GM10847 (cell line): ENCODE measurements around the gene PPFIA4.

Source experiments
- POLR2A ChIP-seq: IDR thresholded peaks from 2 replicates; pipeline ENCODE4 v1.6.1; 2011; ENCODE audit not compliant: insufficient read length; ENCODE audit errors: extremely low read depth

PPFIA4 gene

DNA sequence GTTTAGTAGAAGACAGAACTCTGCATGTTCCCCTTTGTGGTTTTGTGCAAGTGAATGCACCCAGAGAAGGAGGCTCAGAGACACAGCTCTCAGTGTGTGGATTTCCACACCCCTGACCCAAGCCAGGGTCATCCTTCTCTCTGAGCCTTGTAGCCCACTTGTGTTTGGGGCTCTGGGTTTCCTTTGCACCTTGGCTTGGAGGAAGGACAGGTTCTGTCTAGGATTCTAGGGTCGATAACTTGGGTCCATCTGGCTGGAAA is 32.3 kb downstream of the PPFIA4 start:
- TF ChIP-seq POLR2A = no peak

DNA sequence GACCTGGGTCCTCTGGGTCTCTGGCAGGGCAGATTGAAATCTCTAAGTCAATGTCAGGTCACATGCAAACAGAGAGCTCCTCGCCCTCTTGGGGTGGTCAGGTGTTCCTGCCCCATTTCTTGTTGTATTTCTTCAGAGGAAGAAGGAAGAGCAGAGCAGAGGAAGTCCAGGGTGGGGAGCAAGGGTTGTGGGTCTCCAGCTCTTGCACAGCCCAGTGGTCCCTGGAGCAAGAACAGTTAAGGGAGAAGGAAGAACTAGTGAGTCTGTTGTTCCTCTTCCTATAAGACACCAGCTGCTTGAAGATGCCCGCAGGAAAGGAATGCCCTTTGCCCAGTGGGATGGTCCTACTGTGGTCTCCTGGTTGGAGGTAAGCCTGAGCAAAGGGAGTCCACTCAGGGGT is 33.2 kb downstream of the PPFIA4 start:
- TF ChIP-seq POLR2A = no peak

DNA sequence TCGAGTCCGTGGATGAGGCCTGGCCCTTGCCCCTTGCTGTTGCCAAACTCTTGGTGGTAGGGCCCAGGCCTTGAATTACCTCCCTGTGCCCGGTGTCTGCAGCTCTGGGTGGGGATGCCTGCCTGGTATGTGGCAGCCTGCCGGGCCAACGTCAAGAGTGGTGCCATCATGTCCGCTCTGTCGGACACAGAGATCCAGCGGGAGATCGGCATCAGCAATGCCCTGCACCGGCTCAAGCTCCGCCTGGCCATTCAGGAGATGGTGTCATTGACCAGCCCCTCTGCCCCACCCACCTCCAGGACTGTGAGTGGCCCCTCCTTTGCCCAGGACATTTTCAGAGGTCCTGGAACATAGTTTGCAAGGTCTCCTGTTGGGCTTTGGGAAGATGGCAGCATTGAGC is 33.8 kb downstream of the PPFIA4 start:
- no peak for TF ChIP-seq POLR2A

DNA sequence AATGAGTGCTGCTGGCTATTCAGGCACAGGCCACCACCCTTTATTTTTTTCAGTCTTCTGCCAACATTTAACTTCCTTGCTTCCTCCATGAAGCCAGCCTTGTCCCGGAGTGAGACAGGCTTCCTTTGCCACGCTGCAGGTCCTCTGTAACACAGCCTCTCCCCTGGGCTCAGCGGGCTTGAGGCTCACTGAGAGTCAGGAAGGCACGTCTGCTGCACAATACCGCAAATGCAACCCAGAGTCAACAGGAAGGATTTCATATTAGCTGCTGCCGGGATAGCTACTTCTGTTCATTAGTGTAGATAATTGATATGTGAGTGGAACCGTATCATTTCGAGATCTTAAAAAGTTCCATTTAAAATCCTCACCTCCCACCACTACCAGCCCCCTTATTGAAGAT is 37.0 kb downstream of the PPFIA4 start:
- TF ChIP-seq POLR2A = no peak

DNA sequence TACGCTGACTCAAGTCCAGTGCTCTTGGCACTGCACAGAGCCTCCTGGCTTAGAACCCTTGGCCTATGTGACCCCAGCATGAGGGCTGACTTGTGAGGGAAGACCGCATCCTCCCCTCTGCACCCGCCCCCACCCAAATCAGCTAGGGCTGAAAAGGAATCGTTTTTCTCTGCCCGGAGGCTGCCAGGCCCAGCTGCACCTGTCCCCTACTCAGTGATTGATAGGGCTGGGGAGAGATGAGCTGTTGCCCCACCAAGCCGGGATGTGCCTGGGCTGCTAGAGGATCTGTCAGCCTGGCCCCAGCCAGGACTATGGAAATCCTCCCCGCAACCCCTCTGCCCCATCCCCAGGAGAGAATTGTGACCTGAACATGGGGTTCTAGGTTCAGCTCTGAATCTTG is 38.9 kb downstream of the PPFIA4 start:
- no peak for TF ChIP-seq POLR2A

DNA sequence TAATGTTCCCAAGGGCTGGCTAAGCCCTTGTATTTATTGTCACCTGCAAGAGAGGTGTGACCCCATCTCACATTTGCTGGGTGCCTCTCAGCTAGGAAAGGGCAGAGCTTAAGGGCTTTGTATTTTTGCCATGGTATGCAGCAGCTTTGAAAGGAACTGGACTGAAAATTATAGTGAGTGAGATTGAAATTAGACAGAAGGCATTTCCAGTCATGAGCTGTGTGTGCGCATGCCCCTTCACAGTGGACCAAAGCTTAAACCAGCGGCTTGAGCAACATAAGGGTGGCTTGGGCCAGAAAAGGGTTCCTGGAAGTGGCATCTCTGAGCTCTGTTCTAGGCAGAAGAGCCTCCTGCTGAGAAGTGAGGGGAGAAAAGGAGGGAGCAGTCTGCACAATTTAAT is 39.7 kb downstream of the PPFIA4 start:
- TF ChIP-seq POLR2A = no peak

DNA sequence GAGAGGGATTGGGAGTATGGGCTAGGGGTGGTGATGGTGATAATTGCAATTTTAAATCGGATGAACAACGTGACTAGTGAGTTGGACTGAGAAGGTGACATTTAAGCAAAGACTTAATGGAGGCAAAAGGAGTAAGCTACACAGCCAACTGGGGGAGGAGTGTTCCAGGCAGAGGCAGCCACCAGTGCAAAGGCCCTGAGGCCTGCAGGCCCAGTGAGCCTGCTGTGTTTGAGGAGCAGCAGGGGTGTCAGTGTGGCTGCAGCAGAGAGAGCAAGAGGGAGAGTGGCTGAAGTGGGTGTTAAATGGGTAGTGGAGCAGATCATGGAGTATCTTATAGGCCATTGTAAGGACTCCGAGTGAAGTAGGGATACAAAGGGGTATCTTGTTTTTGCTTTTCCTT is 40.7 kb downstream of the PPFIA4 start:
- no peak for TF ChIP-seq POLR2A

DNA sequence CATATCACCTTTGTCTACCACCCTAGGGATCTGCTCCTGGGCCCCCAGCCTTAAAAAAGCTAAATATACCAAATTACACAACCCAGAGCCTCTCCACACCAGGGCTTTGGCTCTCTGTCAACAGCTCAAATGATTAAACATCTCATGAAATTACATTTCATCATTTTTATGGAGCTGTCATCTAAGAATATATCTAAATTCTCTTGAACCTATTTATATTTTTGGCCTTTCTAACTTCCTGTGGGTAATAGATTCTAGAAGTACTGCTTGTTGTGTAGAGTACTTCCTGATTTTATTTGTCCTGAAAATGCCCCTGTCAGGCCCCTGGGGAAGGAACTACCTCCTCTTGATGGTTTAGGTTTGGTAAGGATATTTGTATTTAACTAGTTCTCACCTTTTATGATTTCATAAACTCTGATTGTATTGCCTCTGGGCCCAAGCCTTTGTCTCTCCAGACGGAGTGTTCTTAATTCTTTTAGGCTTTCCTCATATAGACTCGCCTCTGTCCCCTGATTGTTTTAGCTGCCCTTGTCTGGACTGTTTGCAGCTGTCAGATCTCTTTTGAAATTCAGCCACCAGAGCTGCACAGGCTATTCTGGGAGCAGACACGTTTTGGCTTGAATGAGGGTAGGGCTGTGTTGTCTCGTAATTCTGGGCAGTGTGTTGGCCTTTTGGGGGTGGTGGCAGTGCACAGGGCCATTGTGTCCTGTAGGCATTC is 42.9 kb downstream of the PPFIA4 start:
- TF ChIP-seq POLR2A = no peak

DNA sequence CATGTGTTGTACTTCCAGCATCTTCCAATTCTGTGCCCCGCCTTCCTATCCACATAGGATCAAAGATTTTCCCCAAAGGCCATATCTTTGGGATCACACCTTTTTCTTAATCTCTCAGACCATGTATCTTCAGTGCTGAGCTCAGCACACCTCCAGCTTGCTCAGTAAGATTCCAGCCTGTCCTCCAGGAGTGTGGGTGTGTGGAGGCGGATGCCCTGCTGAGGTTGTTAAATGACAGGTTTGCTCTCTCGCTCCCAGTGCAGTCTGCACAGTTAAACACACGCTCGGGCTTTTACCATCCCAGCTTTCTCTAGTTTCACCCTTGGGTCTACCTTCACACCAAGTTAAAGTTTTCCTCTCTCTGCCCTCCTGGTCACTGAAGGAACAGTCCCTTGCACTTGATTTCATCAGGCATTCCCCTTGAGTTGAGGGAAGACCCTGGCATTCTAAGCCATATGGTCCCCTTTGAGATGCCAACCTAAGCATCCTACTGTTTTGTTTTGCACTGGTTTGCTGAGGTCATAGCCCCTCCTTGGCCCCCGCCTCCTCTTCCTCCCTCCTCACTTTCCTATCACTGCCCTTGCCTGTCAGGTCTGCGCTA is 45.8 kb downstream of the PPFIA4 start:
- no peak for TF ChIP-seq POLR2A

DNA sequence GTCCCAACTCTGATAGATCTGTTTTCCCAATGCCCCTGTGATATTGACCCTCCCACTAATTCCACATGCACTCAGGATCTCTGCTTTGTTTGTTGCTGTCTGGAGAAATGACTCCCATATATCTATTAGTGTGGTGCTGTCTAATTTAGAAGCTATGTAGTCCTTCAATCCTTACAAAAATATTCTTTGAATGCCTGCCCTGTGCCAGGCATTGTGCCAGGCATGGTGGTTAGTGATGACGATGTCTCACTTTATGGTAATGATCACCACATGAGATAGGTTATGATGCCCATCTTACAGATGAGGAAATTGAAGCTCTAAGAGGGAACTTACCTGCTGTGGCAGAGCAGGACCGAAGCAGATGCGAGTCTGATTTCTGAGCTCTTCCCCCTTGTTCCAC is 46.6 kb downstream of the PPFIA4 start:
- TF ChIP-seq POLR2A = no peak

DNA sequence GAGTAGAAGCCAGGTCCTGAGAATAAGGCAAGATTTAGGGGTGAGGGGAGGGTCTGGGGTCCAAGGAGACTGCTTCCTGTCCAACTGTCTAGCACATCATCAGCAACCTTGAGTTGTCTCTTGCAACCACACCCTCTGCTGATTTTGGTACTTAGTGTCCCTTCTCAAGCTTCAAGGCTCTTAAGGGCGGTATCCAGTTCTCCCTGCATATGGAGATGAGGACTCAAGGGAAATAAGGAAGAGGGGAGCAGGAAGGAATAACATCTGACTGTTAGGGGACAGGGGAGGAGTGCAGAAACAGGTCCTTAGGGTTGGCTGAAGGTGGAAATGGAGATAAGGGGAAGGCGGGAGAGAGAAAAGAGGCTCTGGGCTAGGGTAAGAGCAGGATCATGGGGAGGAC is 47.2 kb downstream of the PPFIA4 start:
- TF ChIP-seq POLR2A = no peak

DNA sequence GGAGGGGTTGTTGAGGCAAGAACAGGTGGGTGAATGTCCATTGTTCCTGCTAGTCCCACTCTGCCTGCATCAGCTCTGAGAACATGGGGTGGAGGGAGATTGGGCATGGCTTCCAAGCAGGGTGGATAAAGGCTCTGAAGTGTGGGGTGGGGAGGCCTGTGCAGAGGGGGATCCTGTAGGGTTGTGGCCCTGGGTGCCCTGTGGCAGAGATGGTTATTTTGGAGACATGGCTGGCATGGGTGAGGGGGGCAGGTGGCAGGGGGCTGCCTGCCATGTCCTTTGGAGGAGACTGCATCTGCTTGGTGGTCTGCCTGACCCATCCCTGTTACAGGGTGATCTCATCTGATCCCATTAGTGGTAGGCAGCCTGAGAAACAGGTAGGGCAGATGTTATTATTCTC is 48.3 kb downstream of the PPFIA4 start:
- TF ChIP-seq POLR2A = no peak

DNA sequence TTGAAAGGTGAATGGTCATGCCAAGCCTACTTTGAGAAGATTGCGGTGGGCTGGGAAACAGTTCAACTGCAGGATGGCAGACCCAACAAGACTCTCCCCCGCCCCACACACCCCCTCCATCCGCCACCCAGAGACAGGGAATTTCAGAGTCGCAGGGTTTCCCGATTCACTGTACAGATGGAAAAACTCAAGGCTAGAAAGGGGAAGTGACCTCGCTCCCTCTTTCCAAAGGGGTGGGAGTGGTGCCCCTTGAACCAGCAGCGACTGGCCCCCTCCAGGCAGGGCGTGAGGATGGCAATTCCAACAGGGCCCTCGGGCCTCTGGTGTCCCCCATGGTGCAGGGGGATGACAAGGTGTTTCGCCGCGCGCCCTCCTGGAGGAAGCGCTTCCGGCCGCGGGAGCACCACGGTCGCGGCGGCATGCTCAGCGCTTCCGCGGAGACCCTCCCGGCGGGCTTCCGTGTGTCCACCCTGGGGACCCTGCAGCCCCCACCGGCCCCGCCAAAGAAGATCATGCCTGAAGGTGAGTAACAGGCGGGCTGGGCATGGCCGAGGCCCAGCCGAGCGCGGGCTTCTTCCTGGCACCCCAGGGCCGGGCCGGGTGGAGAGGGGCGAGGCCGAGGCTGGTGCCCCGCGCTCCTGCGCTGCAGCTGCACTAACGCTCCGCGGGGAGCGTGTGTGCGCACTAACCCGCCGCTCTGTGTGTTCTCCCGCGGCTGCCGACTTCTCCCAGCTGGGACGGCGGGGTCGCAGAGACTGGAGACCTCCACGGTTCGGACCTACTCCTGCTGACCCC is 49.1 kb downstream of the PPFIA4 start:
- TF ChIP-seq POLR2A = no peak

DNA sequence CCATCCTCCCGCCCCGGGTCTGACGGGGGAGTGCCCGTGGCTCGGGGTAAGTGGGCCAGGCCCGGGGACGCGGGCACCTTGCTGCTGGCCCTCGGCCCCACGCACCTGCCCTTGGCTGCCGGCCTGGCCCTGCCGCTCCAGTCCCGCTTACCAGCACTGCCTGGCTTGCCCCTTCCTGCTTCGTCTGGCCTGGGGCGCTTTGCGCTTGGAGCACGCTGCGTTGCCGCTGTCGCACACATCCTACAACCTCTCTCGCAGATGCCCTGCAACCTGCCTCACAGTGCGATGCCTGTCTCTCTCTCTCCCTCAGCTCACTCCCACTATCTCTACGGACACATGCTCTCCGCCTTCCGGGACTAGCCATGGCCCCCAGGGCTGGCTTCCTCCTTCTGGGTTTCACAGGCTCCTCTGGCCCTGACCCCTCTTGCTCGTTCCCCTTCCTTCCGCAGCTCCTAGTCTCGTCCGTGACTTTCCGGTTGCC is 49.8 kb downstream of the PPFIA4 start:
- no peak for TF ChIP-seq POLR2A

DNA sequence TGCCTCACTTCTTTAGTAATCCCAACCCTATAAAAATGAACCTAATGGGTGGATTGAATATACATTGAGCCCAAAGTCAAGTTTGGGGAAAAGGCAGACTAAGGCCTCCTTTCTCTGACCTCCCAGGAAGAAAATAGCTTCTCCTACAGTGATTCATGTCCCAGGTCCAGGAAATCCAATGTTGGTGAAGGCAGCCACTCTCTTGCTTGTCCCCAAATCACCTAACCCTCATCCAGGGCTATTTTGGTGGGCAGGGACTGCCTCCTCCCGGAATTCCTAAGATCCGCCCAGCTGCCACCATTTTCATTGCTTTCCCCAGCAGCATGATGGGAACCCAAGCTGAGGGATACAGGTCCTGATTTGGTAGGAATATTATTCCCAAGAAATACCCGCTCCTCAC is 51.1 kb downstream of the PPFIA4 start:
- TF ChIP-seq POLR2A = no peak

DNA sequence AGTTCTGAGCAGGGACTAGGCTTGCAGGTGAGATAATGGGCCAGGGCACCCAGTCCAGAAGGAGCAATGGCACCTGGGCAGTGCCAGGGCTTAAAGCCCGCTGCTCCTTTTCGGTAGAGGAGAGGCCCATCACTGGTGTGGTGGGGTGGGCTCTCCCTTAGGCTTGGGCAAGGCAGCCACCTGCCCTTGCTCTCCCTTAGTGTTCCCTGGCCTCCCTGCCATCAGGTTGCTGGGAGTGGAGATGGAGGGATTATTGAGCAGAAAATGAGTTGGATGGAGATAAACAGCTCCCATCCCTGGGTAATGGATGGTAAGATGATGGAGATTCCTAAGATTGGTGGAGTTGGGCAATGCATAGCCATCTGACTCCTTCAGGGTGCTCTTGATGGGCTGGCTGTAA is 51.7 kb downstream of the PPFIA4 start:
- no peak for TF ChIP-seq POLR2A

DNA sequence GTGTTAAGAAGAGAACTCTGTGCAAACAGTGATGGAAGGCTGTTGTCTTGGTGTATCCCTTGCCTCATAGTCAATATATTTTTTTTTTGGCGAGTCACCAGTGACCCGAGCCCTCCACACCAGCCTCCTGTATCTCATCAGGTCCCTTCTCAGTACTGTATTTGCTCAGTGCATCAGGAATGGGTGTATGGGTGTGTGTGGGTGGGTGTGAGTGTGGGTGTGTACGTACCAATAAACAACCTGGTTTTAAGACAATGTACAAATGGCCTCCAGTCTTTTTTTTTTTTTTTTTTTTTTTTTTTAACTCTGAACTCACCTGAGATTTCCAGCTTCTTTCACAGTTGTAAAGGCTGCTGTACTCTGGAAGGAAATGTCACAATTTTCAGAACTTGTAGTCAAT is 52.2 kb downstream of the PPFIA4 start:
- no peak for TF ChIP-seq POLR2A

DNA sequence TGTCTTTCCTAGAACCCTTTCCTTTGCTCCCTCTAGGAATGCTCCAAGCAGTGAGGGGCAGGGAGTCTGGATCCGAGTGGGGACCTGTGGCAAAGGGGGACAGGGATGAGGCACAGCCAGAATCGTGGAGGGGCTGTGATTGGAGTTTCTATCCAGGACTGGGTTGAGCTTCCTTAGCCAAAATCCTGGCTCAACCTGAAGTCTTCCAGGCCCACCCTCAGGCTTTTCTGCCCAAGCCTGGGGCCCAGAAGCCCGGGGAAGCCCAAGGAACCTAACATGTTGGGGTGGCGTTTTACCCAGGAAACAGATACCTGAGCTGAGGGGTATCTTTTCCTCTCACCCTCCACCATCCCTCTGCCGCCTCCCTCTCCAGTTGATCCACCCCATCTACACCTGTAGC is 54.2 kb downstream of the PPFIA4 start:
- no peak for TF ChIP-seq POLR2A
